Measurements from ENCODE around the gene SCN10A. TPM values are rescaled to one million over a fixed set of nuclear protein-coding genes. Genes with fewer than 3 reads are reported as not detected.

The SCN10A gene
- polyA plus RNA-seq, 2 of the 4 experiments (the other 2 are of a cell fraction): not detected

DNA sequence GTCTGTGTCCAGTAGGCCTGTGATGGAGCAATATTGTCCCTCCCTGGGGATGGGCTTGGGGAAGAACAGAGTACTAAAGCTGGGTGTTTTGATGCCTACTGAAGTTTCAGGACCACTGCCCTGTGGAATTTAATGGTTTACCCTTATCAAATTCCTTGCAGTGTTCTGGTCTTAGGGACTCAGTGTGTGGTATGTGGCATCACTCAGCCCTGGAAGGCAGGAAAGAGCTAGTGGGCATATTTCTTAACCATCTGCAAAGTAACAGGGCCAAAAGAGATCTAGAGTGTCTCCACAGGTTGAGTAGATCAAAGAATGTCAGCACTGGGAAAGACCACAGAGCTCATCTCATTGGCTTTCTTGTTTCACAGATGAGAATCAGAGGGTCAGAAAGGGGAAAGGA lies 11.8 kb upstream of the SCN10A start:
- Histone ChIP-seq H3K4me2 (no peak overlapping the region), H3K4me1 (peaks cover 10% of the 10 kb centered on the region; the same call in 2 of the 3 replicates), H3K9me3 (no peaks in the 10 kb centered on the region), H3K27ac (no peak overlapping the region), H3K4me3 (no peak overlapping the region)
- ChIA-PET POLR2A (no interaction called here), CTCF (interaction anchor here (3.1 kb wide), 1 partner anchor 16 kb away, joined by 15 read pairs; no protein-coding TSS in a partner anchor)
- TF ChIP-seq HOXB5 (CRISPR knock-in tag; IDR thresholded peaks at IDR 0.05): no peak
- TF ChIP-seq ZSCAN20 (CRISPR knock-in tag; IDR thresholded peaks at IDR 0.05): no peak
- no peak for TF ChIP-seq EP300 (IDR thresholded peaks at IDR 0.05)
- TF ChIP-seq RFX5 (IDR thresholded peaks at IDR 0.05): no peak
- no peak for TF ChIP-seq BHLHE40 (IDR thresholded peaks at IDR 0.05; ENCODE audit: low read depth, low read length)
- TF ChIP-seq FOSB (CRISPR knock-in tag; IDR thresholded peaks at IDR 0.05): no peak
- TF ChIP-seq, protein P1, sequence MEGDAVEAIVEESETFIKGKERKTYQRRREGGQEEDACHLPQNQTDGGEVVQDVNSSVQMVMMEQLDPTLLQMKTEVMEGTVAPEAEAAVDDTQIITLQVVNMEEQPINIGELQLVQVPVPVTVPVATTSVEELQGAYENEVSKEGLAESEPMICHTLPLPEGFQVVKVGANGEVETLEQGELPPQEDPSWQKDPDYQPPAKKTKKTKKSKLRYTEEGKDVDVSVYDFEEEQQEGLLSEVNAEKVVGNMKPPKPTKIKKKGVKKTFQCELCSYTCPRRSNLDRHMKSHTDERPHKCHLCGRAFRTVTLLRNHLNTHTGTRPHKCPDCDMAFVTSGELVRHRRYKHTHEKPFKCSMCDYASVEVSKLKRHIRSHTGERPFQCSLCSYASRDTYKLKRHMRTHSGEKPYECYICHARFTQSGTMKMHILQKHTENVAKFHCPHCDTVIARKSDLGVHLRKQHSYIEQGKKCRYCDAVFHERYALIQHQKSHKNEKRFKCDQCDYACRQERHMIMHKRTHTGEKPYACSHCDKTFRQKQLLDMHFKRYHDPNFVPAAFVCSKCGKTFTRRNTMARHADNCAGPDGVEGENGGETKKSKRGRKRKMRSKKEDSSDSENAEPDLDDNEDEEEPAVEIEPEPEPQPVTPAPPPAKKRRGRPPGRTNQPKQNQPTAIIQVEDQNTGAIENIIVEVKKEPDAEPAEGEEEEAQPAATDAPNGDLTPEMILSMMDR (IDR thresholded peaks at IDR 0.05): no peak
- TF ChIP-seq EHF (CRISPR knock-in tag; IDR thresholded peaks at IDR 0.05): no peak
- TF ChIP-seq MYC (IDR thresholded peaks at IDR 0.05; ENCODE audit: borderline replicate concordance, low read length): no peak
- no peak for TF ChIP-seq FOXS1 (CRISPR knock-in tag; IDR thresholded peaks at IDR 0.05)
- no peak for TF ChIP-seq EHMT2 (IDR thresholded peaks at IDR 0.05; ENCODE audit: low read depth)
- no peak for TF ChIP-seq TFCP2L1 (CRISPR knock-in tag; IDR thresholded peaks at IDR 0.05)
- no peak for TF ChIP-seq MAFK (IDR thresholded peaks at IDR 0.05; ENCODE audit: partially characterized antibody)
- TF ChIP-seq SREBF2 (IDR thresholded peaks at IDR 0.05): no peak
- no peak for TF ChIP-seq POLR2AphosphoS2 (conservative IDR thresholded peaks at IDR 0.05; ENCODE audit: low read length)
- no peak for TF ChIP-seq TP53 (CRISPR knock-in tag; IDR thresholded peaks at IDR 0.05)
- no peak for TF ChIP-seq ZFP36 (IDR thresholded peaks at IDR 0.05; ENCODE audit: borderline replicate concordance, partially characterized antibody)
- TF ChIP-seq HEYL (CRISPR knock-in tag; IDR thresholded peaks at IDR 0.05): no peak
- DNase-seq (ENCODE audit: low read depth in 1 of 2, low spot score in 1 of 2) (no peak), FAIRE-seq (no peak), ATAC-seq (no peak)

DNA sequence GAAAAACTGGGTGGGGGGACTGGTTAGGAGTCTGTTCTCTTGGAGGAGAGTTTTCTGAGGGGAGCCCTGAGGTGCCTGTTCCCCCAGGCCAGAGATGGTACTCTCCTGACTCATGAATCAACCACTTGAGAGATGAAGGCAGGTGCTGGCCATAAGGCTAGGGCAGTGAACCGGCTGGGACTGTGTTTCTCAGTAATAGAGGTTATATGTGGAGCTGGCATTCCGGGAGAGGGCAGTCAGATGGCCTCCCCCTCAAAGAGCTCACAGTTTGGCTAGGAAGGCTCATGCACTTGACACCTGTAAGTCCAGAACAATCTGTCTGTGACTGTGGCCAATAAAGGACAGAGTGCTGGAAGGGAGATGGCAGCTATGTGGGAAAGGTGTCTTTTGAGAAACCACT lies 10.0 kb upstream of the SCN10A start:
- ATAC-seq (no peak), DNase-seq (ENCODE audit: low read depth in 1 of 2, low spot score in 1 of 2) (no peak), FAIRE-seq (no peak)
- CTCF ChIA-PET: interaction anchor here (1.4 kb wide), 1 partner anchor 17 kb away, joined by 5 read pairs; no protein-coding TSS in a partner anchor
- Histone ChIP-seq H3K9me3 (no peaks in the 10 kb centered on the region), H3K4me2 (no peak overlapping the region), H3K27ac (no peak overlapping the region), H3K4me1 (peaks cover 10% of the 10 kb centered on the region; the same call in 2 of the 3 replicates), H3K4me3 (no peak overlapping the region)
- POLR2A ChIA-PET: no interaction called here
- WGBS (ENCODE audit: missing lambda C conversion rate): 16% methylated on average over 2 of the region's 2 CpGs
- TF ChIP-seq, protein P2, sequence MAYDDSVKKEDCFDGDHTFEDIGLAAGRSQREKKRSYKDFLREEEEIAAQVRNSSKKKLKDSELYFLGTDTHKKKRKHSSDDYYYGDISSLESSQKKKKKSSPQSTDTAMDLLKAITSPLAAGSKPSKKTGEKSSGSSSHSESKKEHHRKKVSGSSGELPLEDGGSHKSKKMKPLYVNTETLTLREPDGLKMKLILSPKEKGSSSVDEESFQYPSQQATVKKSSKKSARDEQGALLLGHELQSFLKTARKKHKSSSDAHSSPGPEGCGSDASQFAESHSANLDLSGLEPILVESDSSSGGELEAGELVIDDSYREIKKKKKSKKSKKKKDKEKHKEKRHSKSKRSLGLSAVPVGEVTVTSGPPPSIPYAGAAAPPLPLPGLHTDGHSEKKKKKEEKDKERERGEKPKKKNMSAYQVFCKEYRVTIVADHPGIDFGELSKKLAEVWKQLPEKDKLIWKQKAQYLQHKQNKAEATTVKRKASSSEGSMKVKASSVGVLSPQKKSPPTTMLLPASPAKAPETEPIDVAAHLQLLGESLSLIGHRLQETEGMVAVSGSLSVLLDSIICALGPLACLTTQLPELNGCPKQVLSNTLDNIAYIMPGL (CRISPR knock-in tag; IDR thresholded peaks at IDR 0.05; ENCODE audit: borderline replicate concordance): no peak
- TF ChIP-seq ZSCAN20 (CRISPR knock-in tag; IDR thresholded peaks at IDR 0.05): no peak
- no peak for TF ChIP-seq POLR2AphosphoS2 (conservative IDR thresholded peaks at IDR 0.05; ENCODE audit: low read length)
- no peak for TF ChIP-seq NFE2L2 (conservative IDR thresholded peaks at IDR 0.05; ENCODE audit: low read length)
- no peak for TF ChIP-seq CHD4 (IDR thresholded peaks at IDR 0.05; ENCODE audit: borderline replicate concordance)
- TF ChIP-seq, protein P1 (IDR thresholded peaks at IDR 0.05): no peak
- no peak for TF ChIP-seq KDM1A (IDR thresholded peaks at IDR 0.05; ENCODE audit: low read depth)
- TF ChIP-seq HEYL (CRISPR knock-in tag; IDR thresholded peaks at IDR 0.05): no peak
- TF ChIP-seq ESRRA (IDR thresholded peaks at IDR 0.05; ENCODE audit: borderline replicate concordance, low read length): no peak
- no peak for TF ChIP-seq FOSL2 (IDR thresholded peaks at IDR 0.05)
- no peak for TF ChIP-seq FOSL2 (CRISPR knock-in tag; IDR thresholded peaks at IDR 0.05)
- no peak for TF ChIP-seq PHF8 (IDR thresholded peaks at IDR 0.05; ENCODE audit: borderline replicate concordance, low read depth)
- no peak for TF ChIP-seq EP300 (IDR thresholded peaks at IDR 0.05)
- TF ChIP-seq ZNF302 (CRISPR knock-in tag; IDR thresholded peaks at IDR 0.05): no peak
- TF ChIP-seq SREBF2 (IDR thresholded peaks at IDR 0.05): no peak
- no peak for TF ChIP-seq CBX8 (IDR thresholded peaks at IDR 0.05)
- no peak for TF ChIP-seq RCOR1 (IDR thresholded peaks at IDR 0.05; ENCODE audit: low read depth, low read length)
- TF ChIP-seq, protein P3, sequence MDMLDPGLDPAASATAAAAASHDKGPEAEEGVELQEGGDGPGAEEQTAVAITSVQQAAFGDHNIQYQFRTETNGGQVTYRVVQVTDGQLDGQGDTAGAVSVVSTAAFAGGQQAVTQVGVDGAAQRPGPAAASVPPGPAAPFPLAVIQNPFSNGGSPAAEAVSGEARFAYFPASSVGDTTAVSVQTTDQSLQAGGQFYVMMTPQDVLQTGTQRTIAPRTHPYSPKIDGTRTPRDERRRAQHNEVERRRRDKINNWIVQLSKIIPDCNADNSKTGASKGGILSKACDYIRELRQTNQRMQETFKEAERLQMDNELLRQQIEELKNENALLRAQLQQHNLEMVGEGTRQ (IDR thresholded peaks at IDR 0.05): no peak
- no peak for TF ChIP-seq ZC3H11A (IDR thresholded peaks at IDR 0.05)
- no peak for TF ChIP-seq GATA3 (IDR thresholded peaks at IDR 0.05; ENCODE audit: borderline replicate concordance)

Data from A549 (cell line).